NCI-H748 (cell line): Measurements from ENCODE around the gene CDK5R2.

Experiments
- DNase-seq: peaks from one replicate; lab custom pipeline; 2025; ENCODE audit not compliant: unreplicated experiment; lab: John Stamatoyannopoulos, UW

The CDK5R2 gene

GRCh38 chr2:219001577-219002394 lies 42.3 kb downstream of the CDK5R2 start:
- peak; percentile 99 for DNase-seq

- peak; percentile 95 for DNase-seq
These were observed 43.2 kb downstream of the CDK5R2 start for GRCh38 chr2:219002395-219003266.

- peak; percentile 70 for DNase-seq
These were observed 43.8 kb downstream of the CDK5R2 start for GRCh38 chr2:219003267-219003634.

- no peak for DNase-seq
These were observed 44.5 kb downstream of the CDK5R2 start for GRCh38 chr2:219003979-219004378.

- DNase-seq: no peak
These were observed 49.8 kb downstream of the CDK5R2 start for GRCh38 chr2:219009294-219009693.

- DNase-seq: peak; percentile 52
These were observed 50.8 kb downstream of the CDK5R2 start for GRCh38 chr2:219010162-219010756.

- DNase-seq: no peak
These were observed 51.4 kb downstream of the CDK5R2 start for GRCh38 chr2:219010873-219011272.
